HEK293 (cell line): ENCODE data around the gene COP1.

Experiments
- CTCF ChIA-PET: fragments of 350-600 bp; formaldehyde crosslinking; extraction: SDS; loops from one replicate; lab custom pipeline; 2021; ENCODE audit warnings: antibody characterized with exemption; lab: Yijun Ruan, JAX
- POLR2A ChIA-PET: fragments of 300-600 bp; formaldehyde crosslinking; extraction: SDS; loops from one replicate; lab custom pipeline; 2020; ENCODE audit warnings: antibody characterized with exemption, inconsistent platforms; lab: Yijun Ruan, JAX
- H3K27ac ChIP-seq: fragments of 200-500 bp; sonication (Bioruptor generic); 2 replicates; pipeline ENCODE4 v1.5.1; 2014; ENCODE audit warnings: low read depth, low read length, control low read depth, inconsistent platforms; ENCODE audit errors: extremely low read depth
- H3K36me3 ChIP-seq, 2 experiments: fragments of 200-500 bp in 1 of 2; sonication (Bioruptor generic) in 1 of 2; 1 replicate in 1 of 2; 2 replicates in 1 of 2; pipeline ENCODE4 v1.5.1; 2014 to 2017; ENCODE audit warnings: inconsistent platforms in 2 of 2, low read length in 2 of 2; ENCODE audit not compliant: control insufficient read depth in 2 of 2, insufficient read depth in 1 of 2
- H3K4me1 ChIP-seq: fragments of 200-500 bp; sonication (Bioruptor generic); 2 replicates; pipeline ENCODE4 v1.5.1; 2014; ENCODE audit warnings: mild to moderate bottlenecking, low read length, inconsistent platforms; ENCODE audit not compliant: control insufficient read depth, insufficient read depth
- H3K4me3 ChIP-seq: 2 replicates; pipeline ENCODE4 v1.5.1; 2011; ENCODE audit warnings: low read depth, mild to moderate bottlenecking, control low read depth, low read length, moderate library complexity
- H3K9me3 ChIP-seq: fragments of 200-500 bp; sonication (Bioruptor generic); 2 replicates; pipeline ENCODE4 v1.5.1; 2014; ENCODE audit warnings: low read depth, low read length, inconsistent platforms; ENCODE audit not compliant: control insufficient read depth, insufficient read depth
- GFI1B ChIP-seq: fragments of 450-650 bp; formaldehyde crosslinking; IDR thresholded peaks from 2 replicates; pipeline ENCODE4 v1.5.1; 2016; ENCODE audit warnings: missing biosample characterization, missing genetic modification characterization
- GLI4 ChIP-seq: fragments of 450-650 bp; formaldehyde crosslinking; IDR thresholded peaks from 2 replicates; pipeline ENCODE4 v1.5.1; 2016; ENCODE audit warnings: missing biosample characterization, missing genetic modification characterization
- MYNN ChIP-seq: fragments of 450-650 bp; formaldehyde crosslinking; IDR thresholded peaks from 2 replicates; pipeline ENCODE4 v1.5.1; 2016; ENCODE audit warnings: missing biosample characterization, missing genetic modification characterization, borderline replicate concordance
- SALL2 ChIP-seq: fragments of 450-650 bp; formaldehyde crosslinking; IDR thresholded peaks from 2 replicates; pipeline ENCODE4 v1.5.0; 2017; ENCODE audit warnings: missing biosample characterization, mild to moderate bottlenecking, missing genetic modification characterization, borderline replicate concordance
- YY1 ChIP-seq: fragments of 450-650 bp; formaldehyde crosslinking; IDR thresholded peaks from 2 replicates; pipeline ENCODE4 v1.5.1; 2018; ENCODE audit warnings: missing biosample characterization, missing genetic modification characterization
- ZBTB6 ChIP-seq: fragments of 450-650 bp; formaldehyde crosslinking; IDR thresholded peaks from 2 replicates; pipeline ENCODE4 v1.5.1; 2017; ENCODE audit warnings: missing biosample characterization, missing genetic modification characterization
- ZEB2 ChIP-seq: fragments of 450-650 bp; formaldehyde crosslinking; IDR thresholded peaks from 2 replicates; pipeline ENCODE4 v1.5.1; 2016; ENCODE audit warnings: missing biosample characterization, missing genetic modification characterization
- ZFHX2 ChIP-seq: fragments of 450-650 bp; formaldehyde crosslinking; conservative IDR thresholded peaks from 2 replicates; pipeline ENCODE4 v1.5.1; 2016; ENCODE audit warnings: missing biosample characterization, missing genetic modification characterization
- ZFP3 ChIP-seq: fragments of 450-650 bp; formaldehyde crosslinking; IDR thresholded peaks from 2 replicates; pipeline ENCODE4 v1.5.1; 2016; ENCODE audit warnings: low read depth, missing biosample characterization, missing genetic modification characterization
- ZFP41 ChIP-seq: fragments of 450-650 bp; formaldehyde crosslinking; IDR thresholded peaks from 2 replicates; pipeline ENCODE4 v1.5.1; 2016; ENCODE audit warnings: missing biosample characterization, missing genetic modification characterization, borderline replicate concordance
- ZNF184 ChIP-seq: fragments of 450-650 bp; IDR thresholded peaks from 2 replicates; pipeline ENCODE4 v1.5.1; 2018; ENCODE audit warnings: missing biosample characterization, mild to moderate bottlenecking, missing genetic modification characterization
- ZNF214 ChIP-seq: fragments of 450-650 bp; formaldehyde crosslinking; IDR thresholded peaks from 2 replicates; pipeline ENCODE4 v1.5.1; 2017; ENCODE audit warnings: missing biosample characterization, mild to moderate bottlenecking, missing genetic modification characterization, borderline replicate concordance
- ZNF366 ChIP-seq: fragments of 450-650 bp; formaldehyde crosslinking; conservative IDR thresholded peaks from 2 replicates; pipeline ENCODE4 v1.5.1; 2016; ENCODE audit warnings: missing biosample characterization, missing genetic modification characterization
- ZNF548 ChIP-seq: fragments of 450-650 bp; formaldehyde crosslinking; IDR thresholded peaks from 2 replicates; pipeline ENCODE4 v1.5.1; 2016; ENCODE audit warnings: missing biosample characterization, missing genetic modification characterization
- ZNF558 ChIP-seq: fragments of 450-650 bp; formaldehyde crosslinking; IDR thresholded peaks from 2 replicates; pipeline ENCODE4 v1.5.1; 2016; ENCODE audit warnings: missing biosample characterization, missing genetic modification characterization
- ZNF76 ChIP-seq: fragments of 450-650 bp; formaldehyde crosslinking; IDR thresholded peaks from 2 replicates; pipeline ENCODE4; 2016; ENCODE audit warnings: low read depth, missing biosample characterization, missing genetic modification characterization, borderline replicate concordance
- ZNF792 ChIP-seq: fragments of 450-650 bp; formaldehyde crosslinking; IDR thresholded peaks from 2 replicates; pipeline ENCODE4 v1.5.1; 2016; ENCODE audit warnings: missing biosample characterization, missing genetic modification characterization
- ZSCAN18 ChIP-seq: fragments of 450-650 bp; formaldehyde crosslinking; IDR thresholded peaks from 2 replicates; pipeline ENCODE4 v1.5.1; 2016; ENCODE audit warnings: missing biosample characterization, missing genetic modification characterization
- TF ChIP-seq, protein P1 (sequence below): fragments of 450-650 bp; formaldehyde crosslinking; IDR thresholded peaks from 2 replicates; pipeline ENCODE4 v1.5.1; 2016; ENCODE audit warnings: missing biosample characterization, missing genetic modification characterization, borderline replicate concordance
- TF ChIP-seq, protein P2 (sequence below): fragments of 450-650 bp; formaldehyde crosslinking; IDR thresholded peaks from 2 replicates; pipeline ENCODE4 v1.5.1; 2016; ENCODE audit warnings: missing biosample characterization, missing genetic modification characterization

COP1 gene

GRCh38 chr1:176149939-176150807, 56.9 kb downstream of the COP1 start:
- H3K9me3 ChIP-seq, result no peaks in the 10 kb centered on the region
- no peak for TF ChIP-seq MYNN
- TF ChIP-seq ZSCAN18, result no peak
- TF ChIP-seq ZNF792 (tag by site-specific recombination), result no peak
- no peak for TF ChIP-seq YY1 (tag by site-specific recombination)
- no peak for TF ChIP-seq GFI1B (tag by site-specific recombination)
- TF ChIP-seq, protein P1, sequence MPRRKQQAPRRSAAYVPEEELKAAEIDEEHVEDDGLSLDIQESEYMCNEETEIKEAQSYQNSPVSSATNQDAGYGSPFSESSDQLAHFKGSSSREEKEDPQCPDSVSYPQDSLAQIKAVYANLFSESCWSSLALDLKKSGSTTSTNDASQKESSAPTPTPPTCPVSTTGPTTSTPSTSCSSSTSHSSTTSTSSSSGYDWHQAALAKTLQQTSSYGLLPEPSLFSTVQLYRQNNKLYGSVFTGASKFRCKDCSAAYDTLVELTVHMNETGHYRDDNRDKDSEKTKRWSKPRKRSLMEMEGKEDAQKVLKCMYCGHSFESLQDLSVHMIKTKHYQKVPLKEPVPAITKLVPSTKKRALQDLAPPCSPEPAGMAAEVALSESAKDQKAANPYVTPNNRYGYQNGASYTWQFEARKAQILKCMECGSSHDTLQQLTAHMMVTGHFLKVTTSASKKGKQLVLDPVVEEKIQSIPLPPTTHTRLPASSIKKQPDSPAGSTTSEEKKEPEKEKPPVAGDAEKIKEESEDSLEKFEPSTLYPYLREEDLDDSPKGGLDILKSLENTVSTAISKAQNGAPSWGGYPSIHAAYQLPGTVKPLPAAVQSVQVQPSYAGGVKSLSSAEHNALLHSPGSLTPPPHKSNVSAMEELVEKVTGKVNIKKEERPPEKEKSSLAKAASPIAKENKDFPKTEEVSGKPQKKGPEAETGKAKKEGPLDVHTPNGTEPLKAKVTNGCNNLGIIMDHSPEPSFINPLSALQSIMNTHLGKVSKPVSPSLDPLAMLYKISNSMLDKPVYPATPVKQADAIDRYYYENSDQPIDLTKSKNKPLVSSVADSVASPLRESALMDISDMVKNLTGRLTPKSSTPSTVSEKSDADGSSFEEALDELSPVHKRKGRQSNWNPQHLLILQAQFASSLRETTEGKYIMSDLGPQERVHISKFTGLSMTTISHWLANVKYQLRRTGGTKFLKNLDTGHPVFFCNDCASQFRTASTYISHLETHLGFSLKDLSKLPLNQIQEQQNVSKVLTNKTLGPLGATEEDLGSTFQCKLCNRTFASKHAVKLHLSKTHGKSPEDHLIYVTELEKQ, result no peak
- no peak for TF ChIP-seq ZNF214 (tag by site-specific recombination)
- no peak for TF ChIP-seq ZFHX2 (tag by site-specific recombination)
- no peak for TF ChIP-seq ZEB2 (tag by site-specific recombination)
- no peak for TF ChIP-seq ZBTB6
- no peak for TF ChIP-seq ZNF558 (tag by site-specific recombination)
- no peak for TF ChIP-seq SALL2 (tag by site-specific recombination)
- TF ChIP-seq, protein P2, sequence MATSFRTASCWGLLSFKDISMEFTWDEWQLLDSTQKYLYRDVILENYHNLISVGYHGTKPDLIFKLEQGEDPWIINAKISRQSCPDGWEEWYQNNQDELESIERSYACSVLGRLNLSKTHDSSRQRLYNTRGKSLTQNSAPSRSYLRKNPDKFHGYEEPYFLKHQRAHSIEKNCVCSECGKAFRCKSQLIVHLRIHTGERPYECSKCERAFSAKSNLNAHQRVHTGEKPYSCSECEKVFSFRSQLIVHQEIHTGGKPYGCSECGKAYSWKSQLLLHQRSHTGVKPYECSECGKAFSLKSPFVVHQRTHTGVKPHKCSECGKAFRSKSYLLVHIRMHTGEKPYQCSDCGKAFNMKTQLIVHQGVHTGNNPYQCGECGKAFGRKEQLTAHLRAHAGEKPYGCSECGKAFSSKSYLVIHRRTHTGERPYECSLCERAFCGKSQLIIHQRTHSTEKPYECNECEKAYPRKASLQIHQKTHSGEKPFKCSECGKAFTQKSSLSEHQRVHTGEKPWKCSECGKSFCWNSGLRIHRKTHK (tag by site-specific recombination), result no peak
- no peak for TF ChIP-seq ZFP3
- no peak for TF ChIP-seq ZNF548 (tag by site-specific recombination)
- no peak for TF ChIP-seq ZNF184
- TF ChIP-seq ZNF366 (tag by site-specific recombination), result no peak
- TF ChIP-seq ZNF76, result no peak
- TF ChIP-seq ZFP41 (tag by site-specific recombination), result no peak
- no peak for TF ChIP-seq GLI4 (tag by site-specific recombination)
- H3K4me1 ChIP-seq, result peaks cover 7% of the 10 kb centered on the region; the same call in 1 of the 2 replicates
- H3K4me3 ChIP-seq, result no peak overlapping the region
- POLR2A ChIA-PET, result no interaction called here
- peaks cover 3 to 11% of the 10 kb centered on the region in 2 experiments; a peak in 2 of 3 replicates for H3K36me3 ChIP-seq
- no peak overlapping the region for H3K27ac ChIP-seq
- CTCF ChIA-PET, result no interaction called here
